GM18873 (cell line): ENCODE data around the gene POP4.
"Not testable (repeated sequence)": the region's sequence is repeated elsewhere in the genome, so short reads cannot be mapped to it uniquely, and the experiment has no call there.

ENCODE experiments used
- ATAC-seq: cut with Tn5 transposase; IDR thresholded peaks from one replicate; pipeline ENCODE4 v1.9.1; 2021; ENCODE audit warnings: mild to moderate bottlenecking, moderate library complexity, moderate number of reproducible peaks; ENCODE audit not compliant: unreplicated experiment, low FRiP score

POP4 gene

GRCh38 chr19:29605653-29606419 is at the start of gene POP4:
TSS of gene POP4 (plus strand) at chr19:29606283. CDS start at chr19:29606319, 36 bp downstream.
- peak; percentile 57 for ATAC-seq

- ATAC-seq, result not testable (repeated sequence)
Observed at GRCh38 chr19:29559110-29559509, 47.0 kb upstream of the POP4 start.

- ATAC-seq, result no peak
Observed at GRCh38 chr19:29559743-29560142, 46.3 kb upstream of the POP4 start.

GRCh38 chr19:29560313-29561075 is 45.6 kb upstream of the POP4 start:
- no peak for ATAC-seq

GRCh38 chr19:29561601-29562000 is 44.5 kb upstream of the POP4 start:
- no peak for ATAC-seq

- ATAC-seq, result no peak
Observed at GRCh38 chr19:29562299-29563297, 43.5 kb upstream of the POP4 start.

GRCh38 chr19:29563486-29564101 is 42.5 kb upstream of the POP4 start:
- ATAC-seq, result no peak

- no peak for ATAC-seq
Observed at GRCh38 chr19:29564574-29565005, 41.5 kb upstream of the POP4 start.

- no peak for ATAC-seq
Observed at GRCh38 chr19:29565171-29565570, 40.9 kb upstream of the POP4 start.

GRCh38 chr19:29566496-29567054 is 39.5 kb upstream of the POP4 start:
- ATAC-seq, result no peak

GRCh38 chr19:29567366-29567915 is 38.6 kb upstream of the POP4 start:
- ATAC-seq, result no peak

- no peak for ATAC-seq
Observed at GRCh38 chr19:29568036-29569025, 37.8 kb upstream of the POP4 start.

- no peak for ATAC-seq
Observed at GRCh38 chr19:29569038-29569911, 36.8 kb upstream of the POP4 start.

- ATAC-seq, result no peak
Observed at GRCh38 chr19:29571181-29571580, 34.9 kb upstream of the POP4 start.

- no peak for ATAC-seq
Observed at GRCh38 chr19:29573486-29573885, 32.6 kb upstream of the POP4 start.

GRCh38 chr19:29574510-29574909 is 31.6 kb upstream of the POP4 start:
- ATAC-seq, result no peak

GRCh38 chr19:29576046-29576606 is 30.0 kb upstream of the POP4 start:
- no peak for ATAC-seq
